Fibroblast of peridontal ligament (primary cell): ENCODE results near the gene ABLIM2.
"Not testable (repeated sequence)": the region's sequence is repeated elsewhere in the genome, so short reads cannot be mapped to it uniquely, and the experiment has no call there.

Experiments used
- DNase-seq: peaks from one replicate; pipeline ENCODE4 v3.0.0-alpha.2; 2010; ENCODE audit errors: extremely low read depth

ABLIM2 gene

DNA sequence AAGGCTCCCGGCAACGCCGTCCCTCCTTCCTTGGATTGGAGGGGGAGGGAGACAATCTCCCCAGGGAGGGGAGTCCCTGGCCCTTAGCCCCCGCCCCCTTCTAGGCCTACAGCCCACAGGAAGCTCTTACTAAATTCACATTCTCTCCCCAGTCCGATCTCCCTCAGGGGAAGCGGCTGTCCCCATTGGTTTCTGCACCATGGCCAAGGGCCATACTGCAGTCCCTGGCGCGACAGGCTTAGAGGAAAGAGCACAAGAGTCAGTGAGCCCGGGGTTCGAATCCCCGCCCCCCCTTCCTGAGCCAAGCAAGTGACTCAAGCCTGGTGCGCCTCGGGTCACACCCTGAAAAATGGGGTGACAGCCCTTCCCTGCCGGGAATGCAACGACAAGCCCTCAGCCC is 1.1 kb downstream of the ABLIM2 start:
- DNase-seq = no peak

DNA sequence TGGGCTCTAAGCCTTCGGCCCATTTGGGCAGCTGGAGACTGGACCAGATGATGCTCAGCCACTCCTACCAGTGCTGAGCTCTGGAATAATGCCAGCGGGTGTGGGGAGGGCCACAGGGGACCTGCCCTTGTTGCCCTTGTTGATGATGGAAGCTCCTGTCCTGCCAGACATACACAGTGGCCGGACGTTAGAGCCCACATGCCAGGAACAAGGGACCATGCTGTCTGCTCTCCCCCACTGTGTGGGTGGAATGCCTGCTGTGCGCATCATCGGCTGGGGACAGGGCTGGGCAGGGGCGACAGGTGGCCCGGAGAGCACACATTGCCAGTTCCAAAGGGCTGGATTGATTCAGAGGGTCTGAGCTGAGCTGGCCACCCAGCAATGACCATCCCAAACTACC is 2.0 kb downstream of the ABLIM2 start:
- DNase-seq = no peak

GRCh38 chr4:8155660-8156421 is 2.8 kb downstream of the ABLIM2 start:
- no peak for DNase-seq

GRCh38 chr4:8155048-8155447 is 3.6 kb downstream of the ABLIM2 start:
- peak; percentile 10 for DNase-seq

DNA sequence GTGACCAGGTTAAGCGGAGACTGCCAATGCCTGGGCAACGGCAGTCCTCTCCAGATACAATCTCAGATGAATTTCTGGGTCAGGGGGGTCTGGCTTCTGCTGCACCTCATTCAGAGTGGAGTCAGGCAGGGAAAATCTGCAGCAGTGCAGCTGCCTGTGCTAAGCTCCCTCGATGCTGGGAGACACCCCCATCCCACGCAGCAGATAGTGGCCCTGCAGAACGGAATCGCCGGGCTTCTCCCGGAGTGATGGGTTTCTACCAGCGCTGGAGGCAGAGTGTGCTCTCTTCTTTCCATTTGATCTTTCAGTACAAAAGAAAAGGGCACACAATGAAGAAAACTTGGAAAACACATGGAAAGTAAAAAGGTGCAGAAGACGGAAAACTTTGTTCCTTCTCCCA is 5.2 kb downstream of the ABLIM2 start:
- no peak for DNase-seq

- no peak for DNase-seq
Measured at GRCh38 chr4:8152865-8153257, 5.8 kb downstream of the ABLIM2 start.

DNA sequence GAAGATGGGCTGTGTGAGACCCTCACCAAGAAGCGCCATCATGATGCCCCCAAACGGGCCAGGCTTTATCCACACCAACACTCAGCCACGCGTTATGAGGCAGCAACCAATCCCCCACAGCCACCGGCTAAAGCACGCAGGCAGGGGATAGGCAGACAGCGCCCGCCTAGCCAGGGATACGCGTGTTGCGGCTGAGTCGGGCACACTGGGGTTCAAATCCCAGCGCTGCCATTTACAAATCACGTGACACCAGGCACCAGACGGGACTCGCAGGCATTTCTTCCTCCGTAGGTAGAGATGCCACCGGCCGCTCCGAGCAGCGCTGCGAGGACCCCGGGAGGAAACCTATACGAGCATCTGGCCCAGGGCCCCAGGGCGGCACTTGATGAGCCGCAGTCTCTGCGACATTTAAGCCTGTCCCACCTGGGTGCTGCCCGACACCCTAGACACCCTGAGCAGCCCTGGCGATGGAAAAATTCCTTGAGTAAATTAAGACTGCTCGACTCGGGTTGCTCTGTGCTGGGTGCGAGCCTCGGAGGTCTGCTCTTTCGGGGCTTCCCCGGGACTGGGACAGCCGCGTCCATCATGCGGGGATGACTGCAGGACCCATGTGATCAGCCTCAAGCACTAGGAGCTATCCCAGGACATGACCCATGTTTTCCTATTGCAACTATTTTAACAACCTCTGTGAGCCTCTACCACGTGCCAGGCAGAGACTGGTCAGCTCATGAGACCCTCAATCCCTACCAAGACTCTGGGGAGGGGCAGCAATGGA is 6.3 kb downstream of the ABLIM2 start:
- no peak for DNase-seq

DNA sequence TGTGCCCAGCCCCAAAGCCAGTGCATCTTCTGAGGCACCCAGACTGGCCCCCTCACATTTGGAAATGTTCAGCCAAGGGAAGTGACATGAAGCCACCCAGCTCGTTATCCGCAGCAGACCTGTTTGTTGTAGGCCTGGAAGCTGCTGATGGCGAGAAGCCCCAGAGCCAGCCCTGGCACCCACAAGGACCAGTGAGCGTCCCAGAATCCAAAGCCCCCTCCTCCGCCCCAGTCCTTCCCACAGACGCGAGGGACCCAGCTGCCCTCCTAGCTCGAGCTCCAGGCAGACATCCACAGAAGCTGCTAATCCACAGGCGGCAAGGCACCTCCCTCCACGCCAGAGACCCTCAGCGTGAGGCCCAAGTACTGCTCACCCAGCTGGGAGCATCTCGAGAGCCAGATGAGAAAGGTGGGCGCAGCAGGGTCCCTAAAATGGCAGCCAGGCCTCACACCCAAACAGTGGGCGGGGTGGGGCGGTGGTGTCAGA is 7.4 kb downstream of the ABLIM2 start:
- no peak for DNase-seq

DNA sequence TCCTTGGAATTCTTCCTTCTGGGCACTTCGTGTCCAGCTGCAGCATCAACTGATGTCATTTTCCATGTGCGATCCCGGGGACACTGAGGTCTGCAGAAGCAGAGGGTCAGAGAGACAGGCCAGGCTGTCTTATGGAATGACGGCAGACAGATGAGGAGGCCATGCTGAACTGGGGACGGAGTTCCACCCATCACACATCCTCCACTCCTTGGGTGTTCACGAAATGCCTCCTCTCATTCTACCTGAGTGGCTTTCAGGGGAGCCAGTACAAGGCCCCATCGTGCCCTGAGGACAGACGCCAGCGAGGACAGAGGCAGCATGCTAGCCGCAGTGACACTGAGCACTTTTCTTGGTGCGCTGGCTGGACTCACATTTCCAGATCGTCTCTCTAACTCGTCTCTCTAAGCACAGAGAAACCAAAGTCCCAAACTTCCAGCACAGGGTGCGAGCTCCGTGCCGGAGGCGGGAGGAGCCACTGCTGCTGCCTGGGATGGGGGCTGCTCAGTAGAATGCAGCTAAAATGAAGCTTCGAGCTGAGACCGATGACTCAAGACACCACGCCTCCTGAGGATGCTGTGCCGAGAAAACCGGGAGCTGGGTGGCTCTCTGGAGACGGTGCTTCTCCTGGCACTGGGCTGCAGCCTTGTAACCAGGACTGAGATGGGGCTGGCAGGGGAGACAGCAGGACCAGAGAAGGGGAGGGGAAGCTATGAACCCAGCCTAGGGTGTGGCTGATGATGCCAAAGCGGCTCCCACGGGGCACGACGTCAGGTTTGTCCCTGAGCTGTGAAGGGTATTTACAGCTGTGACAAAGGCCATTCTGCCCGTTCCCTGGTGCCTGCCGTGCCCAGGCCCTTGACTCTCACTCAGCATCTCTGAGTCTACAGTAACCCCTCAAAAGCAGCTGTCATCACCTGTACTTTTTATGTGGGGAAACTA is 8.2 kb downstream of the ABLIM2 start:
- DNase-seq = no peak

DNA sequence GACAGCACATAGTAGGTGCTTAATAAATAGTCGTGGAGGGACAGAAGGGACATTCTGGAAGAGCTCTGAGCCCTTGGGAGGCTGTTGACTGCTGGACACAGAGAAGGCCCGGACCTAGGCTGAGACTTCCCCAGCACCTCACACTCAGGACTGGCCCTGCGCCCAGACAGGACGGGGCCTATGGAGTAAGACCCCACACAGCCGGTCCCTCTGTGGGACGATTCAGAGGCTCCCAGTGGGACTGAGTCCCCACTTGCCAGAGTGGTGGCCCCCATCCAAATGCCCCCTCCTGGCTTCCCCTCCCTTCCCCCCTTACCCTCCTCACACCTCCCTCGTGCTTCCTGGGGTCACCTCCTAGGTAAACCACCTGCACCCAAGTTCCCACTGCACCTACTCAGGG is 8.9 kb downstream of the ABLIM2 start:
- DNase-seq = no peak

- no peak for DNase-seq
Measured at GRCh38 chr4:8148785-8149435, 9.7 kb downstream of the ABLIM2 start.

- DNase-seq = no peak
Measured at GRCh38 chr4:8148159-8148558, 10.5 kb downstream of the ABLIM2 start.

DNA sequence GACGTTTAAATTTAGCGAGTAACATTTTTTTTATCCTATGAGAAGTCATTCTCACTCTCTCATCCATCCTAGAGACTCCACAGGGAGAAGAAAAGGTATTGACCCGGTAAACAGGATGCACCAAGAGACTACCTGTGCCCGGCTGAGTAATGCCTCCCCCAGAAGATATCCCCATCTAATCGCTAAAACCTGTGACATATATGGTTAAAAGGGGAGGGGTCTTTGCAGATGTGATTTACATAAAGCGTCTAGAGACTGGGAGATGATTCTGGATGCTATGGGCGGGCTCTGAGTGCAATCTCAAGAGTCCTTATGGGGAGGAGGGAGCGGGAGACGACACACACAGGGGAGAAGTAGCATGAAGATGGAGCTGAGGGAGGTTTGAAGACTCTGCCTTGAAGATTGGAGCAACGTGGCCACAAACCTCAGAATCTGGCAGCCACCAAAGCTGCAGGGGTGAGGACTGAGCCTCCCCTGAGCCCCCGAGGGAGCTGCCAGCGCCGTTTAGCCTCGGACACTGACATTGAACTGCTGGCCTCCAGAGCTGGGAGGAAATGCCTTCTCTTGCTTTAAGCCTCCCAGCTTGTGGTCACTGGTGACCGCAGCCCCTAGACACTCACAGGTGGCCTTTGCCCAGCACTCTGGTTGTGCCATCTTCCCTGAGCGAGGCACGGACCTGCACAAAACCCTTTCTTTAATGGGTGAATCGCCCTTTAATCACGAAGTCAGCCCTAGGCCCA is 11.2 kb downstream of the ABLIM2 start:
- DNase-seq = no peak

GRCh38 chr4:8146157-8146556 is 12.5 kb downstream of the ABLIM2 start:
- no peak for DNase-seq

- no peak for DNase-seq
Measured at GRCh38 chr4:8144359-8144758, 14.3 kb downstream of the ABLIM2 start.

- DNase-seq = no peak
Measured at GRCh38 chr4:8143392-8144140, 15.0 kb downstream of the ABLIM2 start.

DNA sequence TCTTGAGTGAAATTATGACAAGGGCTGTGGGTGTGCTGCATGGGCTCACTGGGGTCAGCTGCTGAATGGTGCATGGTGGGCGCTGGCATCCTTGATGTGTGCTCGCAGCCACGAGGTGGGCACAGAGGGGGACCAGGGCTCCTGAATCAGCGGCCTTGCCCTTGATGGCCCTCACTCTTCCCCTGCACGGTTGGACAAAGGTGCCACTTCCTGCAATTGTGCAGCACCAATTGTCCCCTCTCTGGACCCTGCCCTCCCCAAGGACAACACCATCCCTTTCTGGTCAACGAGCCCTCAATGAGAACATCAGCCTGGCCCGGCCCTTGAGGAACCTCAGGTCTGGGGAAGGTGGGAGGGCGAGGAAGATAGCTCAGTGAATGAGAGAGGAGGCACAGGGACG is 16.1 kb downstream of the ABLIM2 start:
- DNase-seq = no peak

- DNase-seq = no peak
Measured at GRCh38 chr4:8141935-8142334, 16.7 kb downstream of the ABLIM2 start.

GRCh38 chr4:8140915-8141314 is 17.7 kb downstream of the ABLIM2 start:
- no peak for DNase-seq

GRCh38 chr4:8139726-8140125 is 18.9 kb downstream of the ABLIM2 start:
- not testable (repeated sequence) for DNase-seq
